GM12872 (cell line): ENCODE results near the gene FSTL4.

ENCODE experiments used
- CTCF ChIP-seq: IDR thresholded peaks from 3 replicates; pipeline ENCODE4 v1.5.1; 2011; ENCODE audit warnings: low read depth, mild to moderate bottlenecking, low read length, moderate library complexity; ENCODE audit not compliant: insufficient read depth

FSTL4 gene

DNA sequence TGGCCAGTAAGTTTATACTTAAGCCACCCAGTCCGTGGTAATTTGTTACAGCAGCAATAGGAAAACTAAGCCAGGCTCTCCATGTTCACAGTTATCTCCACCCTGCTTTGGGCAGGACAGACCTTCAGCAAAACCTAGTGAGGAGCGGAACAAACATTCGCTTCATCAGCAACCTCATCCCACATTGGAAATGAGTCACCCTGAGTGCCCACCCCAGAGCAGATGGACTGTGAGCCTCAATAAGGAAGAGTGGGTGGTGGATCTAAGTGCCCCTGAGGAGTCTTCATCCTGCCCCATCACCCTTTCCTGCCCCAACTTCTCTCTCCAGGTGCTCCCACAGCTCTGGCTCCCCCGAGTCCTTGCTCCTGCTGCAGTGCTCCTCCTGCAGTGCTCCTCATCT, 78.8 kb downstream of the FSTL4 start:
- TF ChIP-seq CTCF: no peak

- TF ChIP-seq CTCF: no peak
Measured at GRCh38 chr5:133531594-133531993, 80.7 kb downstream of the FSTL4 start.

- TF ChIP-seq CTCF: no peak
Measured at GRCh38 chr5:133531178-133531577, 81.2 kb downstream of the FSTL4 start.

GRCh38 chr5:133530270-133530669, 82.1 kb downstream of the FSTL4 start:
- no peak for TF ChIP-seq CTCF

DNA sequence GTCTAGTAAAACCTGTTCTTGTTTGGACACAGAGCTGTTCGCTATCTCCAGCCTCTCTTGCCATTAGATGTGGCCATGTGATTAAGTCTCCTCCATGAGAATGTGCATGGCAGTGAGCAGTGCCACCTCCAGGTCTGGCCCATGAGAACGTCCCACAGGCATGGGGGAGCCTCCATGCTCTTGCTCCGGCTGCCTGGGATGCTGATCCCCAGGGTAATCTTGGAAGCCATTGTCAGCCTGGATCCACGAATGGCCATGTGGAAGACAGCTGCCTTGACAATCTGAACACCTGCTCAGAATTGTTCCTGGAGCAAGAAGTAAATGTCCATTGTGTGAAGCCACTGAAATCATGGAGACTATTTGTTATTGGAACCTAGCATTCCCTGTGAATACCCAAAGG, 83.5 kb downstream of the FSTL4 start:
- TF ChIP-seq CTCF: no peak

- no peak for TF ChIP-seq CTCF
Measured at GRCh38 chr5:133527311-133527710, 85.0 kb downstream of the FSTL4 start.

- no peak; the same call in 2 of the 3 replicates for TF ChIP-seq CTCF
Measured at GRCh38 chr5:133526368-133526767, 86.0 kb downstream of the FSTL4 start.

DNA sequence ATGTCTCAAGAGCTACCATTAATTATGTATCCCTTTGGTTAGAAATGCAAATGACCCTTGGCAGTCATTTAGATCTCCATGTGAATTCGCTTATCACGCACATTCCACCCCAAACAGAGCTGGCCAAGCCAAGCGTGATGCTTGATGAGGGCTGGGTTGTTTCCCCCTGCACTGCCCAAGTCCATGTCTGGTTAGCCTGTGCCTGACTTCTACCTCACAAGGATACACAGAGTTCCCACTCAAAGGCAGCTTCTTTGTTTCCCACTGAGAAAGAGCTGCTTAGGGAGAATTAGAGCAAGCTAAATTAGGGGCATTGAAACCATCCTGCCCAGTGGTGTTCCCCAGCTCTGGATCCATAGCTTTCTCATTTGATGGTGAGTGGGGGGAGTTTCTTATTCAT, 87.2 kb downstream of the FSTL4 start:
- TF ChIP-seq CTCF: no peak
